DMS 273 treated with DMSO at 0.1 percent for 48 hours (cell line): ENCODE measurements around the gene ADRA2A.
A peak's percentile ranks its signal among the peaks of the same experiment; 100 is the strongest.

Experiments
- DNase-seq: peaks from one replicate; lab custom pipeline; 2025; lab: John Stamatoyannopoulos, UW

Gene ADRA2A

GRCh38 chr10:111076682-111077478 lies at the start of gene ADRA2A:
TSS of gene ADRA2A (plus strand) at chr10:111077029. CDS start at chr10:111077997, 968 bp downstream.
- peak; percentile 14 for DNase-seq

- no peak for DNase-seq
Observed at GRCh38 chr10:111030042-111030750, 46.6 kb upstream of the ADRA2A start.

- DNase-seq: no peak
Observed at GRCh38 chr10:111034598-111035310, 42.1 kb upstream of the ADRA2A start.

GRCh38 chr10:111035542-111035941 lies 41.3 kb upstream of the ADRA2A start:
- DNase-seq: no peak

GRCh38 chr10:111037858-111038257 lies 39.0 kb upstream of the ADRA2A start:
- DNase-seq: no peak

GRCh38 chr10:111039522-111039921 lies 37.3 kb upstream of the ADRA2A start:
- no peak for DNase-seq

- no peak for DNase-seq
Observed at GRCh38 chr10:111057006-111057405, 19.8 kb upstream of the ADRA2A start.

GRCh38 chr10:111063471-111063870 lies 13.4 kb upstream of the ADRA2A start:
- DNase-seq: no peak

- DNase-seq: peak; percentile 11
Observed at GRCh38 chr10:111072232-111072631, 4.6 kb upstream of the ADRA2A start.

- no peak for DNase-seq
Observed at GRCh38 chr10:111075577-111076185, 1.1 kb upstream of the ADRA2A start.

- peak; percentile 8 for DNase-seq
Observed at GRCh38 chr10:111076191-111076681, 593 bp upstream of the ADRA2A start.

- DNase-seq: no peak
Observed at GRCh38 chr10:111077479-111077784, 603 bp downstream of the ADRA2A start.

GRCh38 chr10:111077785-111078504 lies 1.1 kb downstream of the ADRA2A start:
- DNase-seq: no peak

GRCh38 chr10:111078505-111079185 lies 1.8 kb downstream of the ADRA2A start:
- DNase-seq: no peak

- no peak for DNase-seq
Observed at GRCh38 chr10:111079241-111079760, 2.5 kb downstream of the ADRA2A start.

- no peak for DNase-seq
Observed at GRCh38 chr10:111079781-111080180, 3.0 kb downstream of the ADRA2A start.

- no peak for DNase-seq
Observed at GRCh38 chr10:111080224-111080623, 3.4 kb downstream of the ADRA2A start.

- no peak for DNase-seq
Observed at GRCh38 chr10:111081595-111081994, 4.8 kb downstream of the ADRA2A start.

GRCh38 chr10:111082102-111082975 lies 5.5 kb downstream of the ADRA2A start:
- no peak for DNase-seq
